Naive thymus-derived CD4-positive, alpha-beta T cell (primary cell): Measurements from ENCODE around the gene NGDN. TPM values are rescaled to one million over a fixed set of nuclear protein-coding genes. Genes with fewer than 3 reads are reported as not detected.
"Not testable (repeated sequence)": the region's sequence is repeated elsewhere in the genome, so short reads cannot be mapped to it uniquely, and the experiment has no call there.

Experiments used
- ATAC-seq: fragments of 150-1000 bp; cut with Tn5 transposase; 2 replicates; pipeline ENCODE4 v1.10.0; 2021; ENCODE audit warnings: mild to moderate bottlenecking, moderate library complexity
- CTCF ChIA-PET: fragments of 350-600 bp; sonication (Branson Sonifier 250); formaldehyde crosslinking; loops from one replicate; lab custom pipeline; 2021; ENCODE audit warnings: antibody characterized with exemption; lab: Charles Lee
- POLR2A ChIA-PET: fragments of 350-600 bp; sonication (Branson Sonifier 250); formaldehyde crosslinking; loops from one replicate; lab custom pipeline; 2021; ENCODE audit warnings: antibody characterized with exemption, inconsistent platforms; lab: Charles Lee
- DNase-seq, 9 donors: peaks; one replicate each; pipeline versions ENCODE4 v3.0.0 to v3.0.0-alpha.2; 2020 to 2022; ENCODE audit warnings: mixed read lengths in 1 of 9
- H3K27ac ChIP-seq: one replicate; pipeline ENCODE4 v1.7.0; 2013; ENCODE audit warnings: mild to moderate bottlenecking, low read depth, low read length, moderate library complexity
- H3K27me3 ChIP-seq, 2 donors: one replicate each; pipeline ENCODE4 v1.7.0; 2013; ENCODE audit warnings: low read length in 2 of 2, mild to moderate bottlenecking in 2 of 2, moderate library complexity in 2 of 2; ENCODE audit not compliant: control insufficient read depth in 2 of 2, insufficient read depth in 2 of 2
- H3K36me3 ChIP-seq, 3 experiments: 1 replicate in 2 of 3; 2 replicates in 1 of 3; pipeline ENCODE4 v1.7.0; 2013; ENCODE audit warnings: low read length in 3 of 3, mild to moderate bottlenecking in 3 of 3, moderate library complexity in 1 of 3; ENCODE audit not compliant: insufficient read depth in 3 of 3, control insufficient read depth in 2 of 3
- H3K4me1 ChIP-seq, 2 donors: one replicate each; pipeline ENCODE4 v1.7.0; 2013; ENCODE audit warnings: low read length in 2 of 2, mild to moderate bottlenecking in 2 of 2, moderate library complexity in 1 of 2; ENCODE audit not compliant: control insufficient read depth in 2 of 2, insufficient read depth in 2 of 2
- H3K4me3 ChIP-seq: 2 replicates; pipeline ENCODE4 v1.7.0; 2013; ENCODE audit warnings: mild to moderate bottlenecking, low read length
- H3K9me3 ChIP-seq, 3 experiments: 1 replicate in 2 of 3; 2 replicates in 1 of 3; pipeline ENCODE4 v1.7.0; 2013; ENCODE audit warnings: low read length in 3 of 3; ENCODE audit not compliant: control insufficient read depth in 2 of 3
- H3K27ac Mint-ChIP-seq, 9 donors: one replicate each; pipeline ENCODE4 v1.8.0; 2020 to 2022; ENCODE audit warnings: mixed read lengths in 9 of 9, mild to moderate bottlenecking in 8 of 9, moderate library complexity in 5 of 9, inconsistent platforms in 2 of 9
- H3K27me3 Mint-ChIP-seq, 5 donors: one replicate each; pipeline ENCODE4 v1.8.0; 2021 to 2022; ENCODE audit warnings: mixed read lengths in 5 of 5, mild to moderate bottlenecking in 1 of 5
- H3K36me3 Mint-ChIP-seq, 5 donors: one replicate each; pipeline ENCODE4 v1.8.0; 2020 to 2022; ENCODE audit warnings: mixed read lengths in 5 of 5, mild to moderate bottlenecking in 3 of 5, inconsistent platforms in 1 of 5
- H3K4me1 Mint-ChIP-seq, 7 donors: one replicate each; pipeline ENCODE4 v1.8.0; 2020 to 2022; ENCODE audit warnings: mixed read lengths in 7 of 7, mild to moderate bottlenecking in 3 of 7, inconsistent platforms in 1 of 7
- H3K4me3 Mint-ChIP-seq, 10 donors: one replicate each; pipeline ENCODE4 v1.8.0; 2020 to 2022; ENCODE audit warnings: mild to moderate bottlenecking in 10 of 10, mixed read lengths in 10 of 10, moderate library complexity in 6 of 10, inconsistent platforms in 2 of 10
- H3K9me3 Mint-ChIP-seq, 11 donors: one replicate each; pipeline ENCODE4 v1.8.0; 2020 to 2022; ENCODE audit warnings: mixed read lengths in 11 of 11, mild to moderate bottlenecking in 4 of 11, inconsistent platforms in 1 of 11, moderate library complexity in 1 of 11
- intact Hi-C, 2 donors: fragments of 100-400 bp; cut with micrococcal nuclease; formaldehyde crosslinking; loops; one replicate each; pipeline ENCODE4 v1.15.1; 2023
- polyA plus RNA-seq, 2 donors: library from polyadenylated mRNA; unstranded; fragments of 300-500 nt; fragmentation: Illumina TruSeq; gene quantifications; one replicate each; pipeline ENCODE4 v1.2.3, GENCODE V29; 2021
- total RNA-seq, 6 experiments: library from RNA in 5 of 6; stranded (reverse) in 5 of 6; gene quantifications; 1 replicate in 5 of 6; 2 replicates in 1 of 6; pipeline ENCODE4 v1.2.3 and lab custom pipeline; 2021 to 2026

NGDN gene
- total and polyA plus RNA-seq, 7 experiments from 2014 or later = 52.9 to 152 (median 93.9) TPM

DNA sequence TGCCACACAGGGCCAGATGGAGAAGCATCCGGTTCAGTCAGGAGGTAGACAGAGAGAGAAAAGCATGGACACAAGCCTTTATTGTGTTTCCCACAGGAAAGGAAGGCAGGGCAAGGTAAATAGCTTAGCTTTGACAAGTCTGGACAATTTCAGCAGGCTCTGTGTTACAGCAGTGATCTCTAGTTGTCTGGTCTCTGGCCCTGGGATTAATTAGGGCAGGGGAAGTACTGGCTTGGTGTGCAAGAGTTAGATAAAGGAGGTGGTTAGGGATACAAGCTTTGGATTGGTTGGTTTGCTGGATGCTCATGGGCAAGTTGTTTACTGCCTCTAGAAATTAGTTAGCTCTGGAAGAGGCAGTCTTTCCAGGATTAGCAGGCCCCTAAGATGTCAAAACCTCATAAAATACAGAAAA lies 15.1 kb upstream of the NGDN start:
- Mint-ChIP-seq H3K27me3 (peaks cover 30 to 48% (median 36%) of the 10 kb centered on the region in 5 donors), H3K4me1 (peaks cover 0 to 2% (median 0%) of the 10 kb centered on the region in 7 donors), H3K4me3 (no peak overlapping the region), H3K27ac (no peak overlapping the region), H3K9me3 (no peaks in the 10 kb centered on the region), H3K36me3 (no peaks in the 10 kb centered on the region)
- ChIA-PET CTCF (no interaction called here), POLR2A (no interaction called here)
- no peak for DNase-seq
- no peaks in the 10 kb centered on the region for H3K9me3 ChIP-seq
- H3K4me3 ChIP-seq = no peak overlapping the region
- ATAC-seq = no peak
- no peaks in the 10 kb centered on the region for H3K36me3 ChIP-seq
- H3K27ac ChIP-seq = no peak overlapping the region
- intact Hi-C loops = no loop called here
- H3K27me3 ChIP-seq = no peaks in the 10 kb centered on the region
- no peaks in the 10 kb centered on the region for H3K4me1 ChIP-seq

DNA sequence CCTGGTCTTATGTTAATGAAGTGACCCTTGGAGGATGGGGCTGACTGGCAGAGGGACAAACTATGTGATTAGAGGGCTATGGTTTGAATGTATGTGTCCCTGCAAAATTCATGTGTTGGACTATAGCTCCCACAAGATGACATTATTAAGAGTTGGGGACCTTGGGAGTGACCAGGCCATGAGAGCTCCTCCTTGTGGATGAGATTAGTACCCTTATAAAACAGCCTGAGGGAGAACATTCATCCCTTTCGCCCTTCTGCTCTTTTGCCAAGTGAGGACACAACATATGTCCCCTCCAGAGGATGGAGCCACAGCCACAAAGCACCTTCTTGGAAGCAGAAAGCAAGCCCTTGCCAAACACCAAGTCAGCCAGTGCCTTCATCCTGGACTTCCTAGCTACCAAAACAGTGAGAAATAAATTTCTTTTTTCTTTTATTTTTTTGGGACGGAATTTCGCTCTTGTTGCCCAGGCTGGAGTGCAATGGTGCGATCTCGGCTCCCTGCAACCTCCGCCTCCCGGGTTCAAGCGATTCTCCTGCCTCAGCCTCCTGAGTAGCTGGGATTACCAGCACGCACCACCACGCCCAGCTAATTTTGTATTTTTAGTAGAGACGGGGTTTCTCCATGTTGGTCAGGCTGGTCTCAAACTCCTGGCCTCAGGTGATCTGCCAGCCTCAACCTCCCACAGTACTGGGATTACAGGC lies 12.5 kb upstream of the NGDN start:
- H3K27ac Mint-ChIP-seq, POLR2A ChIA-PET, DNase-seq, H3K27me3 ChIP-seq, H3K9me3 Mint-ChIP-seq, H3K36me3 ChIP-seq, H3K4me3 ChIP-seq, H3K4me3 Mint-ChIP-seq, H3K4me1 Mint-ChIP-seq, ATAC-seq, H3K9me3 ChIP-seq, H3K4me1 ChIP-seq, intact Hi-C loops, H3K36me3 Mint-ChIP-seq, H3K27ac ChIP-seq: not testable (repeated sequence)
- H3K27me3 Mint-ChIP-seq = peaks cover 29 to 42% (median 34%) of the 10 kb centered on the region in 5 donors
- CTCF ChIA-PET = interaction anchor here (0.7 kb wide), 1 partner anchor 623 kb away, joined by 3 read pairs; no protein-coding TSS in a partner anchor

DNA sequence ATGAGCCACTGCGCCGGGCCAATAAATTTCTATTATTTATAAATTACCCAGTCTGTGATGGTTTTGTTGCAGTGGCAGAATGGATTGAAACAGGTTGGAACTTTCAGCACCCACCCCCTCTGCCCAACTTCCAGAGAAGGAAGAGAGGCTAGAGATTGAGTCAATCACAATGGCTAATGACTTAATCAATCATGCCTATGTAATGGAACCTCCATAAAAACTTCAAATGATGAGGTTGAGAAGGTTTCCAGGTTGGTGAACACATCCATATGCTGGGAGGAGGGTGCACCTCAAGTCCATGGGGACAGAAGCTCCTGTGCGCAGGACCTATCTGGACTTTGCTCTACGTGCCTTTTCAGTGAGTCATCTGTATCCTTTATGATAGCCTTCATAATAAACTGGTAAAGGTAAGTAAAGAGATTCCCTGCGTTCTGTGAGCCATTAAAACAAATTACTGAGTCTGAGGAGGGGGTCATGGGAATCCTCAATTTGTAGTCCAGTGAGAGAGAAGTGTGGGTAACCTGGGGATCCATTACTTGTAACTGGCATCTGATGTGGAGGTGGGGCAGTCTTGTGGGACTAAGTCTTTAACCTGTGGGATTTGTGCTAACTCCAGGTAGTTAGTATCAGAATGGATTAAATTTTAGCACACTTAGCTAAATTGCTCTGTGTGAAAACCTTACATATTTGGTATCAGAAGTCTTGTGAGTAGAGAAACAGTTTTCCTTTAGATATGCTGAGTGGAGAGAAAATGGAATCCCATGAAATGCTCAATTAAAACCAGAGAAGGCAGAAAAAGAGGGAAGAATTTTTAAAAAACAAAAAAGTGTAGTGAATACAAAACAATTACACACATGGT lies 11.7 kb upstream of the NGDN start:
- no peaks in the 10 kb centered on the region for H3K27me3 ChIP-seq
- no peaks in the 10 kb centered on the region for H3K4me1 ChIP-seq
- H3K36me3 ChIP-seq = no peaks in the 10 kb centered on the region
- POLR2A ChIA-PET = no interaction called here
- Mint-ChIP-seq H3K4me3 (peak overlapping the region in 1 of 10 donors; percentile 23), H3K27me3 (peaks cover 25 to 42% (median 30%) of the 10 kb centered on the region in 5 donors), H3K9me3 (no peaks in the 10 kb centered on the region), H3K36me3 (no peaks in the 10 kb centered on the region), H3K4me1 (peaks cover 0 to 2% (median 0%) of the 10 kb centered on the region in 7 donors), H3K27ac (no peak overlapping the region)
- no peak overlapping the region for H3K27ac ChIP-seq
- DNase-seq (no peak), ATAC-seq (no peak)
- no peaks in the 10 kb centered on the region for H3K9me3 ChIP-seq
- intact Hi-C loops = no loop called here
- H3K4me3 ChIP-seq = no peak overlapping the region
- CTCF ChIA-PET = no interaction called here

DNA sequence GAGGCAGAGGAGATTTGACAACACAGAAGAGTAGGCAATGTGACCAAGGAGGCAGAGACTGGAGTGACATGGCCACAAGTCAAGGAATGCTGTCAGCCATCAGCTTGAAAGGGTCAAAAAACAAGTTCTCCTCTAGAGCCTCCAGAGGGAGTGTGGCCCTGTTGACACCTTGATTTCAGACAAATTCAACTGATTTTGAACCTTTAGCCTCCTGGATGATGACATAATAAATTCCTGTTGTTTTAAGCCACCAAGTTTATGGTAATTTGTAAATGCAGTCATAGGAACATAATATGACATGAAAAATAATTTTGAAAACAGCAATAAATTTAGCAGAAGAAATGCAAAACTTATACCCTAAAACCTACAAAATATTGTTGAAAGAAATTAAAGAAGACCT lies 8.5 kb upstream of the NGDN start:
- ChIA-PET CTCF (interaction anchor here (0.6 kb wide), 1 partner anchor 1632 kb away, joined by 6 read pairs; no protein-coding TSS in a partner anchor), POLR2A (no interaction called here)
- no peak overlapping the region for H3K4me3 Mint-ChIP-seq
- intact Hi-C loops = loop anchor here in 1 of 2 donors (10.0 kb wide), 1 partner anchor 1214 kb away; no protein-coding TSS in a partner anchor
- Histone ChIP-seq H3K4me1 (no peaks in the 10 kb centered on the region), H3K36me3 (no peaks in the 10 kb centered on the region), H3K4me3 (no peak overlapping the region), H3K27ac (no peak overlapping the region), H3K27me3 (no peaks in the 10 kb centered on the region), H3K9me3 (no peaks in the 10 kb centered on the region)
- no peaks in the 10 kb centered on the region for H3K9me3 Mint-ChIP-seq
- H3K36me3 Mint-ChIP-seq = no peaks in the 10 kb centered on the region
- DNase-seq (no peak), ATAC-seq (no peak)
- H3K27ac Mint-ChIP-seq = no peak overlapping the region
- peaks cover 10 to 24% (median 11%) of the 10 kb centered on the region in 5 donors for H3K27me3 Mint-ChIP-seq
- H3K4me1 Mint-ChIP-seq = no peaks in the 10 kb centered on the region

DNA sequence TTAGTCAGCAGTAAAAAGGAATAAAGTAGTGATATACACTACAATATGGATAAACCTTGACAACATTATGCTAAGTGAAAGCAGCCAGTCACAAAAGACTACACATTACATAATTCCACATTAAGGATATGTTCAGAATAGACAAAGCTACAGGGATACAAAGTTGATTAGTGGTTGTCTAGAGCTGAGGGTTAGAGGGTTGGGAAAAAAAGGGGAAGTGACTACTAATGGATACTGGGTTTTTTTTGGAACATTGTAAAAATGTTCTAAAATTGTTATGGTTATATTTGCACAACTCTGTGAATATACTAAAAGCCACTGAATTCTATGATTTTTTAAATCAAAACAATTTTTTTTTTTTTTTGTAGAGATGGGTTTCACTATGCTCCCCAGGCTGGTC lies 4.8 kb upstream of the NGDN start:
- H3K4me3 Mint-ChIP-seq = no peak overlapping the region
- ATAC-seq (no peak), DNase-seq (no peak)
- H3K27ac Mint-ChIP-seq = no peak overlapping the region
- intact Hi-C loops = loop anchor here in 1 of 2 donors (5.0 to 10.0 kb wide), 2 partner anchors 543 to 1210 kb away; no protein-coding TSS in a partner anchor
- H3K9me3 ChIP-seq = no peaks in the 10 kb centered on the region
- no peaks in the 10 kb centered on the region for H3K27me3 ChIP-seq
- no peak overlapping the region for H3K4me3 ChIP-seq
- no peaks in the 10 kb centered on the region for H3K9me3 Mint-ChIP-seq
- H3K4me1 Mint-ChIP-seq = no peaks in the 10 kb centered on the region
- POLR2A ChIA-PET = no interaction called here
- no peaks in the 10 kb centered on the region for H3K36me3 ChIP-seq
- H3K4me1 ChIP-seq = peaks cover 0 to 6% of the 10 kb centered on the region in 2 donors
- no peaks in the 10 kb centered on the region for H3K36me3 Mint-ChIP-seq
- peaks cover 0 to 12% (median 4%) of the 10 kb centered on the region in 5 donors for H3K27me3 Mint-ChIP-seq
- H3K27ac ChIP-seq = no peak overlapping the region
- CTCF ChIA-PET = interaction anchor here (0.7 kb wide), 1 partner anchor 75 kb away, joined by 9 read pairs; no protein-coding TSS in a partner anchor

DNA sequence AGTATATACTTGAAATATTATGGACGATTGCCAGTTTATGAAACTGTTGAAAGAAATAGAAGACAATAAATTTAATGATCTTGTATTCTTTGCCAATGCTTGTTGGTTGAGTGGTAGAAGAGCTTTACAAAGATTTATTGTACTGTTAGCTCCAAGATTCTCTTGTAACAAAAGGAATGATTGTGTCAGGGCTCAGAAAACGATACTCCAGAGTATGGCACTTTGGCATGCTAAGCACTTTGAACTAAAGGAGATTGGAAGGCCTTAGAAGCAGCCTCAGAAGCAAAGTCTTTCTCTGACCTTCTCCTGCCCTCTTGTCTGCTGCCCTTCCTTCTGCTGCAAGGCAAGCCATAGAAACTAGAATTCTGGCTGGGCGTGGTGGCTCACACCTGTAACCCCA lies 4.2 kb upstream of the NGDN start:
- Mint-ChIP-seq H3K27me3 (peaks cover 0 to 9% (median 0%) of the 10 kb centered on the region in 5 donors), H3K4me1 (peaks cover 0 to under 1% (median 0%) of the 10 kb centered on the region in 7 donors), H3K27ac (no peak overlapping the region), H3K36me3 (no peaks in the 10 kb centered on the region), H3K4me3 (no peak overlapping the region), H3K9me3 (no peaks in the 10 kb centered on the region)
- no peak overlapping the region for H3K4me3 ChIP-seq
- CTCF ChIA-PET = interaction anchor here (0.7 kb wide), 1 partner anchor 18 kb away, joined by 7 read pairs; no protein-coding TSS in a partner anchor
- ATAC-seq = no peak
- intact Hi-C loops = loop anchor here in 1 of 2 donors (5.0 to 10.0 kb wide), 2 partner anchors 542 to 1210 kb away; no protein-coding TSS in a partner anchor
- H3K9me3 ChIP-seq = no peaks in the 10 kb centered on the region
- POLR2A ChIA-PET = no interaction called here
- no peak for DNase-seq
- H3K4me1 ChIP-seq = peaks cover 4 to 9% of the 10 kb centered on the region in 2 donors
- H3K36me3 ChIP-seq = no peaks in the 10 kb centered on the region
- no peaks in the 10 kb centered on the region for H3K27me3 ChIP-seq
- no peak overlapping the region for H3K27ac ChIP-seq
